Osteocyte (in vitro differentiated cells): ENCODE data around the gene CHEK1. TPM values are rescaled to one million over a fixed set of nuclear protein-coding genes. Genes with fewer than 3 reads are reported as not detected.

ENCODE experiments used
- DNase-seq: peaks from one replicate; pipeline ENCODE4 v3.0.0; 2021; ENCODE audit warnings: mixed read lengths; ENCODE audit not compliant: unreplicated experiment; ENCODE audit errors: extremely low spot score
- H3K27ac Mint-ChIP-seq: one replicate; pipeline ENCODE4 v1.8.0; 2021; ENCODE audit warnings: mild to moderate bottlenecking, mixed read lengths; ENCODE audit not compliant: unreplicated experiment
- H3K27me3 Mint-ChIP-seq: one replicate; pipeline ENCODE4 v1.8.0; 2021; ENCODE audit warnings: mixed read lengths; ENCODE audit not compliant: unreplicated experiment
- H3K36me3 Mint-ChIP-seq: one replicate; pipeline ENCODE4 v1.8.0; 2021; ENCODE audit warnings: mixed read lengths; ENCODE audit not compliant: unreplicated experiment
- H3K4me1 Mint-ChIP-seq: one replicate; pipeline ENCODE4 v1.8.0; 2021; ENCODE audit warnings: mixed read lengths; ENCODE audit not compliant: unreplicated experiment
- H3K4me3 Mint-ChIP-seq: one replicate; pipeline ENCODE4 v1.8.0; 2021; ENCODE audit warnings: mild to moderate bottlenecking, moderate library complexity, mixed read lengths; ENCODE audit not compliant: unreplicated experiment
- H3K9me3 Mint-ChIP-seq: one replicate; pipeline ENCODE4 v1.8.0; 2021; ENCODE audit warnings: mixed read lengths; ENCODE audit not compliant: unreplicated experiment
- CTCF ChIP-seq: fragments of 200-600 bp; sonication (generic); IDR thresholded peaks from 2 replicates; pipeline ENCODE4 v1.5.0; 2021; ENCODE audit warnings: antibody characterized with exemption, mild to moderate bottlenecking, moderate library complexity
- total RNA-seq: library from RNA; stranded (reverse); gene quantifications from 2 replicates; pipeline ENCODE4 v1.2.1, GENCODE V29; 2021

CHEK1 gene
- total RNA-seq, 1 donor from 2014 or later: 23.1 TPM

- Mint-ChIP-seq H3K36me3 (peaks cover 23% of the 10 kb centered on the region), H3K27ac (no peak overlapping the region), H3K27me3 (no peaks in the 10 kb centered on the region), H3K4me1 (peaks cover 2% of the 10 kb centered on the region), H3K9me3 (no peaks in the 10 kb centered on the region), H3K4me3 (no peak overlapping the region)
- no peak for TF ChIP-seq CTCF
- no peak for DNase-seq
These were observed 39.5 kb upstream of the CHEK1 start for GRCh38 chr11:125585487-125585886.

GRCh38 chr11:125586623-125587022, 38.3 kb upstream of the CHEK1 start:
- peaks cover 20% of the 10 kb centered on the region for H3K36me3 Mint-ChIP-seq
- no peak overlapping the region for H3K4me3 Mint-ChIP-seq
- H3K9me3 Mint-ChIP-seq: no peaks in the 10 kb centered on the region
- no peak overlapping the region for H3K27ac Mint-ChIP-seq
- TF ChIP-seq CTCF: no peak
- no peaks in the 10 kb centered on the region for H3K27me3 Mint-ChIP-seq
- no peak for DNase-seq
- H3K4me1 Mint-ChIP-seq: peaks cover 5% of the 10 kb centered on the region

- Mint-ChIP-seq H3K9me3 (no peaks in the 10 kb centered on the region), H3K4me3 (no peak overlapping the region), H3K27me3 (no peaks in the 10 kb centered on the region), H3K4me1 (peaks cover 9% of the 10 kb centered on the region), H3K27ac (no peak overlapping the region), H3K36me3 (peaks cover 20% of the 10 kb centered on the region)
- DNase-seq: no peak
- TF ChIP-seq CTCF: no peak
These were observed 37.5 kb upstream of the CHEK1 start for GRCh38 chr11:125587480-125587879.

GRCh38 chr11:125588505-125588904, 36.5 kb upstream of the CHEK1 start:
- Mint-ChIP-seq H3K27ac (no peak overlapping the region), H3K4me1 (peaks cover 13% of the 10 kb centered on the region)

GRCh38 chr11:125591649-125592304, 33.2 kb upstream of the CHEK1 start:
- peaks cover 7% of the 10 kb centered on the region for H3K36me3 Mint-ChIP-seq
- DNase-seq: no peak
- peak overlapping the region; percentile 98 for H3K4me3 Mint-ChIP-seq
- H3K4me1 Mint-ChIP-seq: peaks cover 36% of the 10 kb centered on the region
- no peaks in the 10 kb centered on the region for H3K27me3 Mint-ChIP-seq
- no peaks in the 10 kb centered on the region for H3K9me3 Mint-ChIP-seq
- H3K27ac Mint-ChIP-seq: peak overlapping the region; percentile 99
- TF ChIP-seq CTCF: no peak

More at GRCh38 chr11:125588505-125588904, 36.5 kb upstream of the CHEK1 start:
- Mint-ChIP-seq H3K9me3 (no peaks in the 10 kb centered on the region), H3K36me3 (peaks cover 12% of the 10 kb centered on the region), H3K27me3 (no peaks in the 10 kb centered on the region), H3K4me3 (no peak overlapping the region)
- no peak for DNase-seq
- no peak for TF ChIP-seq CTCF
